Natural killer cell (primary cell): ENCODE data around the gene CABS1. TPM values are rescaled to one million over a fixed set of nuclear protein-coding genes. Genes with fewer than 3 reads are reported as not detected.

Experiments
- ATAC-seq, 3 donors: fragments of 150-1000 bp in 2 of 3; fragments of 200-7000 bp in 1 of 3; cut with Tn5 transposase; 1 replicate in 1 of 3; 2 replicates in 2 of 3; pipeline ENCODE4 v1.10.0; 2021; ENCODE audit warnings: mild to moderate bottlenecking in 2 of 3, moderate library complexity in 2 of 3
- DNase-seq, 2 donors: peaks; one replicate each; pipeline versions ENCODE4 v3.0.0 to v3.0.0-alpha.2; 2013 to 2021; ENCODE audit warnings: mixed read lengths in 1 of 2
- H3K27ac ChIP-seq: one replicate; pipeline ENCODE4 v1.5.1; 2013; ENCODE audit warnings: mild to moderate bottlenecking, low read length
- H3K27me3 ChIP-seq: one replicate; pipeline ENCODE4 v1.6.1; 2013; ENCODE audit warnings: low read length; ENCODE audit not compliant: control insufficient read depth, insufficient read depth
- H3K36me3 ChIP-seq: one replicate; pipeline ENCODE4 v1.6.1; 2013; ENCODE audit warnings: low read length; ENCODE audit not compliant: control insufficient read depth, insufficient read depth
- H3K4me1 ChIP-seq: one replicate; pipeline ENCODE4 v1.6.1; 2013; ENCODE audit warnings: low read length; ENCODE audit not compliant: control insufficient read depth, insufficient read depth
- H3K4me3 ChIP-seq: one replicate; pipeline ENCODE4 v1.5.1; 2013; ENCODE audit warnings: low read length
- H3K9me3 ChIP-seq: one replicate; pipeline ENCODE4 v1.6.1; 2013; ENCODE audit warnings: low read length; ENCODE audit not compliant: control insufficient read depth, insufficient read depth
- H3K27ac Mint-ChIP-seq, 2 donors: one replicate each; pipeline ENCODE4 v1.8.0; 2022; ENCODE audit warnings: mild to moderate bottlenecking in 2 of 2, mixed read lengths in 2 of 2, moderate library complexity in 1 of 2
- H3K27me3 Mint-ChIP-seq, 2 donors: one replicate each; pipeline ENCODE4 v1.8.0; 2022; ENCODE audit warnings: low read depth in 2 of 2, mixed read lengths in 2 of 2
- H3K36me3 Mint-ChIP-seq: one replicate; pipeline ENCODE4 v1.8.0; 2022; ENCODE audit warnings: mixed read lengths
- H3K4me1 Mint-ChIP-seq, 2 donors: one replicate each; pipeline ENCODE4 v1.8.0; 2022; ENCODE audit warnings: mixed read lengths in 2 of 2
- H3K4me3 Mint-ChIP-seq: one replicate; pipeline ENCODE4 v1.8.0; 2022; ENCODE audit warnings: mild to moderate bottlenecking, moderate library complexity, mixed read lengths
- H3K9me3 Mint-ChIP-seq, 2 donors: one replicate each; pipeline ENCODE4 v1.8.0; 2022; ENCODE audit warnings: mixed read lengths in 2 of 2
- CTCF ChIP-seq: fragments of 200-600 bp; IDR thresholded peaks from one replicate; pipeline ENCODE4 v1.8.0; 2022; ENCODE audit warnings: antibody characterized with exemption
- WGBS: methylation state at CpG from one replicate; pipeline ENCODE4 v1.1.7; 2013; ENCODE audit warnings: missing lambda C conversion rate; ENCODE audit not compliant: insufficient coverage; 5-methylcytosine and 5-hydroxymethylcytosine counted together
- intact Hi-C: fragments of 100-400 bp; cut with micrococcal nuclease; formaldehyde crosslinking; loops from one replicate; pipeline ENCODE4 v1.14.2; 2022
- total RNA-seq, 4 donors: library from RNA; stranded (reverse); fragments of 120-200 nt in 1 of 4; gene quantifications; one replicate each; pipeline versions ENCODE4 v1.2.3 to v1.2.4, GENCODE V29; 2013 to 2022

Gene CABS1
- total RNA-seq, 3 donors from 2014 or later (not counting 1 experiment from before 2014, with no cell fraction given), result not detected

- DNase-seq, result no peak
- no CpG with 5 or more reads among the region's 1 CpG for WGBS
- Mint-ChIP-seq H3K36me3 (no peaks in the 10 kb centered on the region), H3K4me3 (no peak overlapping the region), H3K27ac (no peak overlapping the region), H3K9me3 (peaks cover 0 to 6% of the 10 kb centered on the region in 2 donors), H3K27me3 (no peaks in the 10 kb centered on the region), H3K4me1 (no peaks in the 10 kb centered on the region)
- Histone ChIP-seq H3K9me3 (no peaks in the 10 kb centered on the region), H3K4me1 (no peaks in the 10 kb centered on the region), H3K27ac (no peak overlapping the region), H3K36me3 (no peaks in the 10 kb centered on the region), H3K4me3 (no peak overlapping the region), H3K27me3 (no peaks in the 10 kb centered on the region)
- ATAC-seq, result no peak
- TF ChIP-seq CTCF, result no peak
- intact Hi-C loops, result no loop called here
Measured at GRCh38 chr4:70337886-70338420, 3.2 kb downstream of the CABS1 start.

GRCh38 chr4:70356185-70356584 lies 21.4 kb downstream of the CABS1 start:
- intact Hi-C loops, result no loop called here
- no peaks in the 10 kb centered on the region for H3K9me3 ChIP-seq
- H3K4me3 Mint-ChIP-seq, result no peak overlapping the region
- no peaks in the 10 kb centered on the region for H3K27me3 ChIP-seq
- WGBS, result 69% methylated on average over 1 of the region's 1 CpG
- H3K36me3 ChIP-seq, result no peaks in the 10 kb centered on the region
- H3K4me3 ChIP-seq, result no peak overlapping the region
- H3K27ac Mint-ChIP-seq, result no peak overlapping the region
- H3K4me1 Mint-ChIP-seq, result no peaks in the 10 kb centered on the region
- no peaks in the 10 kb centered on the region for H3K36me3 Mint-ChIP-seq
- H3K27me3 Mint-ChIP-seq, result no peaks in the 10 kb centered on the region
- DNase-seq (no peak), ATAC-seq (no peak)
- H3K4me1 ChIP-seq, result no peaks in the 10 kb centered on the region
- peaks cover 0 to 3% of the 10 kb centered on the region in 2 donors for H3K9me3 Mint-ChIP-seq
- TF ChIP-seq CTCF, result no peak
- H3K27ac ChIP-seq, result no peak overlapping the region

- Histone ChIP-seq H3K36me3 (no peaks in the 10 kb centered on the region), H3K9me3 (no peaks in the 10 kb centered on the region), H3K27ac (no peak overlapping the region), H3K4me3 (no peak overlapping the region), H3K4me1 (no peaks in the 10 kb centered on the region), H3K27me3 (no peaks in the 10 kb centered on the region)
- no peaks in the 10 kb centered on the region for H3K4me1 Mint-ChIP-seq
- WGBS, result 83% methylated on average over 1 of the region's 3 CpGs
- ATAC-seq (no peak), DNase-seq (no peak)
- no peak for TF ChIP-seq CTCF
- H3K27me3 Mint-ChIP-seq, result no peaks in the 10 kb centered on the region
- H3K36me3 Mint-ChIP-seq, result no peaks in the 10 kb centered on the region
- H3K9me3 Mint-ChIP-seq, result peaks cover 1 to 5% of the 10 kb centered on the region in 2 donors
- H3K27ac Mint-ChIP-seq, result no peak overlapping the region
- intact Hi-C loops, result no loop called here
- H3K4me3 Mint-ChIP-seq, result no peak overlapping the region
Measured at GRCh38 chr4:70359115-70359661, 24.4 kb downstream of the CABS1 start.

- intact Hi-C loops, result no loop called here
- Mint-ChIP-seq H3K4me1 (no peaks in the 10 kb centered on the region), H3K27ac (no peak within 1 kb of the TSS), H3K4me3 (no peak within 1 kb of the TSS), H3K9me3 (peaks cover 3 to 4% of the 10 kb centered on the region in 2 donors), H3K36me3 (no peaks in the 10 kb centered on the region), H3K27me3 (no peaks in the 10 kb centered on the region)
- DNase-seq, result no peak
- no peaks in the 10 kb centered on the region for H3K4me1 ChIP-seq
- H3K27me3 ChIP-seq, result no peaks in the 10 kb centered on the region
- no peak within 1 kb of the TSS for H3K27ac ChIP-seq
- no peak within 1 kb of the TSS for H3K4me3 ChIP-seq
- H3K36me3 ChIP-seq, result no peaks in the 10 kb centered on the region
- no peak for TF ChIP-seq CTCF
- ATAC-seq, result no peak
- no peaks in the 10 kb centered on the region for H3K9me3 ChIP-seq
- WGBS, result 85% methylated on average over 3 of the region's 3 CpGs
Measured at GRCh38 chr4:70360460-70360859, 25.7 kb downstream of the CABS1 start, which contains the start of gene SMR3A. Gene SMR3A, plus strand, starts transcription at chr4:70360760. Its CDS starts 1,356 bp downstream, at chr4:70362116.
